ENCODE data around the gene SLFN14. TPM values are rescaled to one million over a fixed set of nuclear protein-coding genes. Genes with fewer than 3 reads are reported as not detected.
A peak's percentile ranks its signal among the peaks of the same experiment; 100 is the strongest.

SLFN14 gene
- total RNA-seq, 1 experiment from 2014 or later = not detected

DNA sequence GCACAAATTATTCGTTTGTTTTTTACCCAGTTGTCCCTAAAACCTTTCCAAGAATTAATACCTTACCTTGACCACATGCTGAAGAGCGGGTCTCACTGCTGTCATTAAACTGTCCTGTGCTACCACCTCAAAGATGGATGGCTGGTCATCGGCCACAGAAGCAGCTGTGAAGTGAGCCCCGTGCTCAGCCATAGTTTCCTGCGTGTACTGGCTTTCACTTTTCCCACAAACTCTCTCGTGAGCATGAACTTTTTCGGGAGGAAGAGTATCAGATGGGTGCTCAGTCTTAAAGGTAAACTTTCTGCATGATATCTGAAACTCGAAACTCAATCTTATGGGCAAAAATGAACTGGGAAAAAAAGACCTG is 17.2 kb upstream of the SLFN14 start:
- ChIA-PET CTCF (interaction anchor here (0.5 to 1.3 kb wide), 3 partner anchors 22 to 185 kb away, joined by 4 read pairs; no protein-coding TSS in a partner anchor), POLR2A (interaction anchor here (0.5 to 1.3 kb wide), 3 partner anchors 9 to 271 kb away, joined by 3 to 9 read pairs (median 5); partner anchors contain the start of gene AP2B1)
- Histone ChIP-seq H3K9me3 (ENCODE audit: control insufficient read depth, insufficient read depth, low read depth, low read length) (no peaks in the 10 kb centered on the region), H3K27ac (ENCODE audit: low read length) (peak overlapping the region; percentile 87), H3K27me3 (ENCODE audit: control insufficient read depth, insufficient read depth, low read length) (no peaks in the 10 kb centered on the region), H3K4me1 (ENCODE audit: control insufficient read depth, insufficient read depth, low read length) (peaks cover 19% of the 10 kb centered on the region), H3K4me3 (ENCODE audit: low read depth in 2 of 2, low read length in 2 of 2) (peak overlapping the region; percentile 73 to 85), H3K36me3 (ENCODE audit: control insufficient read depth, insufficient read depth, low read length) (no peaks in the 10 kb centered on the region; the same call in 1 of the 2 replicates)
- TF ChIP-seq REST (IDR thresholded peaks at IDR 0.05; ENCODE audit: insufficient read depth in 1 of 2, low read depth in 2 of 2, low read length in 1 of 2) (no peak), TCF7L2 (IDR thresholded peaks at IDR 0.05; ENCODE audit: low read depth, low read length) (no peak)
- no peak for DNase-seq (ENCODE audit: low read depth, low spot score)
- ATAC-seq = peak; percentile 41; the same call in 1 of the 2 replicates
- TSS peak; percentile 96 for BruUV-seq (replicated peaks)
- intact Hi-C loops (cut with micrococcal nuclease; ENCODE audit: unreplicated experiment) (no loop called here), in situ Hi-C loops (cut with HindIII; ENCODE audit: low pct_unique_long_range_greater_than_20kb, low sequenced_read_pairs) (no loop called here)

DNA sequence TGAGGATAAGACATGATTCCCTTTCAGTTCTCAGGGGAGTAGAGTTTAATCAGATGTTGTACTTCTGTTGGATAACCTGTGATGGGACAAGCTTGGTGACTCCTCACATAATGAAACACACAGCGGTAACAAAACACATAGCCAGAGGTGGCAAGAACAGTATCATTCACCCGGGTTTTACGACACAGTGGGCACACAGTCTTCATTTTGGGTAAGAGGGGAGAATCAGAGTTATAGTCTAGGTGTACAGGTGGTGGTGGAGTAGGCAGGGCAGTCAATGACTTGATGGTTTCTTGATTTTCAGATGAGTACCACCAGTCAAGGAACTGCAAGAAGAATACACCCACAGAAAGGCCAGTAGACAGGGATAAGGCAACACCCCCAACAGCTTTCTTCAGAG is 15.1 kb upstream of the SLFN14 start:
- TSS peak; percentile 47 for BruUV-seq (replicated peaks)
- DNase-seq (ENCODE audit: low read depth, low spot score) = no peak
- Histone ChIP-seq H3K27ac (ENCODE audit: low read length) (no peak overlapping the region), H3K27me3 (ENCODE audit: control insufficient read depth, insufficient read depth, low read length) (no peaks in the 10 kb centered on the region), H3K9me3 (ENCODE audit: control insufficient read depth, insufficient read depth, low read depth, low read length) (no peaks in the 10 kb centered on the region), H3K4me3 (ENCODE audit: low read depth in 2 of 2, low read length in 2 of 2) (no peak overlapping the region), H3K4me1 (ENCODE audit: control insufficient read depth, insufficient read depth, low read length) (peaks cover 19% of the 10 kb centered on the region), H3K36me3 (ENCODE audit: control insufficient read depth, insufficient read depth, low read length) (no peaks in the 10 kb centered on the region; the same call in 1 of the 2 replicates)
- POLR2A ChIA-PET = interaction anchor here (0.7 kb wide), 1 partner anchor 213 kb away, joined by 5 read pairs; no protein-coding TSS in a partner anchor
- ATAC-seq = no peak
- TF ChIP-seq POLR2AphosphoS5 (IDR thresholded peaks at IDR 0.05; ENCODE audit: low read depth, low read length) = no peak
- TF ChIP-seq SIN3A (IDR thresholded peaks at IDR 0.05; ENCODE audit: borderline replicate concordance, insufficient read depth, low read depth, low read length) = no peak
- no peak for TF ChIP-seq CTCF (IDR thresholded peaks at IDR 0.05)
- TF ChIP-seq REST (IDR thresholded peaks at IDR 0.05; ENCODE audit: insufficient read depth in 1 of 2, low read depth in 2 of 2, low read length in 1 of 2) = no peak
- no peak for TF ChIP-seq TCF7L2 (IDR thresholded peaks at IDR 0.05; ENCODE audit: low read depth, low read length)
- in situ Hi-C loops (cut with HindIII; ENCODE audit: low pct_unique_long_range_greater_than_20kb, low sequenced_read_pairs) (no loop called here), intact Hi-C loops (cut with micrococcal nuclease; ENCODE audit: unreplicated experiment) (no loop called here)
- CTCF ChIA-PET = no interaction called here

All from Panc1 (cell line).